Mammary epithelial cell (primary cell): Measurements from ENCODE around the gene RAE1.

ENCODE experiments used
- CTCF ChIP-seq, 2 donors: IDR thresholded peaks in 1 of 2; conservative IDR thresholded peaks in 1 of 2; 2 replicates each; pipeline ENCODE4 v1.5.1; 2011 to 2012; ENCODE audit warnings: inconsistent platforms in 2 of 2, low read length in 2 of 2, mild to moderate bottlenecking in 2 of 2, control low read depth in 1 of 2, low read depth in 1 of 2; ENCODE audit not compliant: insufficient read depth in 1 of 2; ENCODE audit errors: extremely low read depth in 1 of 2
- EZH2 ChIP-seq: IDR thresholded peaks from 2 replicates; pipeline ENCODE4 v1.6.1; 2012; ENCODE audit warnings: low read length, inconsistent platforms, borderline replicate concordance

GRCh38 chr20:57395111-57395966 lies 44.3 kb downstream of the RAE1 start:
- TF ChIP-seq CTCF (conservative IDR thresholded peaks at IDR 0.05 in 1 of 2, IDR thresholded peaks at IDR 0.05 in 1 of 2; ENCODE audit: extremely low read depth in 1 of 2, insufficient read depth in 1 of 2, low read depth in 1 of 2, low read length in 2 of 2) (no peak), EZH2 (no peak)
